H1 (cell line): ENCODE measurements around the gene MAP1B.

ENCODE experiments used
- BCL11A ChIP-seq, 2 experiments: IDR thresholded peaks; one replicate each; pipeline ENCODE4 v1.6.1; 2011; ENCODE audit warnings: low read depth in 2 of 2, low read length in 2 of 2, mild to moderate bottlenecking in 2 of 2
- JUN ChIP-seq: IDR thresholded peaks from 2 replicates; pipeline ENCODE4 v1.6.1; 2011; ENCODE audit warnings: low read depth, mild to moderate bottlenecking, improper control_type of control experiment, low read length
- SP1 ChIP-seq: IDR thresholded peaks from 2 replicates; pipeline ENCODE4 v1.6.1; 2011; ENCODE audit warnings: low read depth, low read length
- TEAD4 ChIP-seq: IDR thresholded peaks from 2 replicates; pipeline ENCODE4 v1.6.1; 2012; ENCODE audit warnings: low read depth, low read length, inconsistent platforms, mixed read lengths

DNA sequence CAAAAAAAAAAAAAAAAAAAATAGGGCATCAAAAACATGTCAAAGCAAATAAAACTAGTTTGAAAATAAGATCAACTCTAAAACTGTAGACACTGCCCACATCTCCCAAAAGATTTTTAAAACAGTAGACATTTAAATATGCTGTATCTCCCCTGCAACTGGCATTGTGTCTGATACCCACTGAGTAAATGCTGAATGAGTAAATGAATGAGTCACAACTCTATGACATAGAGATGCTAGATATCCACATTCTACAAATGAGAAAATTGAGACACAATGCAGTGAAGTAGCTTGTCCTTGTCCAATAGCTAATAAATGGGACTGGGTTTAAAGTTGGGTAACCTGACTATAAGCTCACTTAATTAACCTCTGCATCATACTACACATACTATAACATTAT, 14.1 kb upstream of the MAP1B start:
- TF ChIP-seq SP1 (no peak), JUN (no peak), TEAD4 (no peak), BCL11A (IDR thresholded peaks at IDR 0.05; ENCODE audit: low read depth in 2 of 2, low read length in 2 of 2) (no peak)
